K562 (cell line): Measurements from ENCODE around the gene BCAS4. TPM values are rescaled to one million over a fixed set of nuclear protein-coding genes. Genes with fewer than 3 reads are reported as not detected.

Experiments used
- ARID2 ChIP-seq: fragments of 450-650 bp; IDR thresholded peaks from 2 replicates; pipeline ENCODE4 v1.6.1; 2017; ENCODE audit warnings: antibody characterized with exemption, mild to moderate bottlenecking
- ARID4B ChIP-seq: sonication (generic); formaldehyde crosslinking; IDR thresholded peaks from 2 replicates; pipeline ENCODE4 v1.8.0; 2022; ENCODE audit warnings: mild to moderate bottlenecking, missing genetic modification reagents
- CBFB ChIP-seq: sonication (generic); formaldehyde crosslinking; IDR thresholded peaks from 2 replicates; pipeline ENCODE4 v1.4.0; 2020; ENCODE audit warnings: mild to moderate bottlenecking, missing genetic modification reagents
- CTCFL ChIP-seq: IDR thresholded peaks from 2 replicates; pipeline ENCODE4 v1.6.1; 2011; ENCODE audit warnings: borderline replicate concordance, low read depth, mild to moderate bottlenecking, moderate library complexity, low read length; ENCODE audit not compliant: insufficient read depth, poor library complexity, severe bottlenecking
- GTF2A2 ChIP-seq: IDR thresholded peaks from 2 replicates; pipeline ENCODE4 v1.6.1; 2016; ENCODE audit warnings: mild to moderate bottlenecking, missing genetic modification characterization, missing compliant biosample characterization
- HEY1 ChIP-seq: fragments of 250-450 bp; sonication (Bioruptor Pico); IDR thresholded peaks from 2 replicates; pipeline ENCODE4 v1.5.0; 2020; ENCODE audit warnings: mild to moderate bottlenecking, moderate library complexity, borderline replicate concordance
- HNRNPUL1 ChIP-seq: fragments of 200-400 bp; formaldehyde crosslinking; IDR thresholded peaks from 2 replicates; pipeline ENCODE4 v1.6.1; 2017; ENCODE audit warnings: low read length
- NCOA4 ChIP-seq: fragments of 450-650 bp; IDR thresholded peaks from 2 replicates; pipeline ENCODE4 v1.6.1; 2018; ENCODE audit warnings: mild to moderate bottlenecking; ENCODE audit not compliant: partially characterized antibody
- NELFE ChIP-seq: IDR thresholded peaks from 2 replicates; pipeline ENCODE4 v1.6.1; 2011; ENCODE audit warnings: mild to moderate bottlenecking; ENCODE audit not compliant: insufficient read depth, insufficient read length
- PATZ1 ChIP-seq: fragments of 250-450 bp; sonication (Bioruptor Pico); IDR thresholded peaks from 2 replicates; pipeline ENCODE4 v1.5.0; 2020; ENCODE audit warnings: mild to moderate bottlenecking, borderline replicate concordance
- PKNOX1 ChIP-seq: fragments of 450-650 bp; IDR thresholded peaks from 2 replicates; pipeline ENCODE4 v1.6.1; 2016
- PRMT5 ChIP-seq: sonication (generic); formaldehyde crosslinking; IDR thresholded peaks from 2 replicates; pipeline ENCODE4 v1.5.0; 2020; ENCODE audit warnings: missing genetic modification reagents
- TAF15 ChIP-seq: fragments of 200-400 bp; formaldehyde crosslinking; IDR thresholded peaks from 2 replicates; pipeline ENCODE4 v1.6.1; 2017; ENCODE audit warnings: mild to moderate bottlenecking, low read depth, low read length, moderate library complexity
- THRB ChIP-seq: fragments of 450-650 bp; formaldehyde crosslinking; conservative IDR thresholded peaks from 2 replicates; pipeline ENCODE4 v1.4.0; 2022; ENCODE audit warnings: mild to moderate bottlenecking, missing genetic modification characterization
- U2AF2 ChIP-seq: fragments of 200-400 bp; formaldehyde crosslinking; optimal IDR thresholded peaks from 2 replicates; pipeline ENCODE3; 2017; ENCODE audit warnings: low read depth, mild to moderate bottlenecking, low read length
- ZNF239 ChIP-seq: fragments of 250-450 bp; sonication (Bioruptor Pico); IDR thresholded peaks from 2 replicates; pipeline ENCODE4 v1.4.0; 2020; ENCODE audit warnings: mild to moderate bottlenecking
- ZNF316 ChIP-seq: fragments of 450-650 bp; IDR thresholded peaks from 2 replicates; pipeline ENCODE4 v1.6.1; 2016
- polyA plus RNA-seq, 8 experiments: library from polyadenylated mRNA; depleted of rRNA in 4 of 8; stranded (reverse) in 5 of 8; unstranded in 3 of 8; fragments of >200 nt; fragmentation: Nextera tagmentation in 2 of 8; fragmentation: Illumina TruSeq in 1 of 8; extraction: Ambion mirVana in 2 of 8; extraction: Trizol in 1 of 8; gene quantifications; 2 replicates each; pipeline versions ENCODE4 v1.2.1 to v1.2.3, GENCODE V29; 2011 to 2014; ENCODE audit warnings: inconsistent platforms in 1 of 8, missing spikeins in 1 of 8
- total RNA-seq, 7 experiments: library from RNA; depleted of rRNA in 6 of 7; stranded (reverse); fragments of >200 nt in 6 of 7; fragmentation: Illumina TruSeq in 2 of 7; extraction: Trizol in 2 of 7; gene quantifications; 2 replicates each; pipeline versions ENCODE4 v1.2.1 to v1.2.3, GENCODE V29; 2011 to 2021; ENCODE audit warnings: low replicate concordance in 1 of 7

BCAS4 gene
- total and polyA plus RNA-seq, 9 of the 15 experiments (the other 6 are each of a cell fraction or from before 2014, with no cell fraction given): 0.15 to 2.3 (median 0.47) TPM

GRCh38 chr20:50790651-50791277 is 4.1 kb upstream of the BCAS4 start (continued):
- TF ChIP-seq PATZ1 (CRISPR knock-in tag): no peak
- no peak for TF ChIP-seq U2AF2
- no peak for TF ChIP-seq NCOA4
- no peak for TF ChIP-seq PKNOX1
- no peak for TF ChIP-seq ZNF316
- TF ChIP-seq HEY1: no peak
- no peak; the same call in 1 of the 2 replicates for TF ChIP-seq GTF2A2 (tag)
- TF ChIP-seq THRB: no peak
- TF ChIP-seq TAF15: no peak
- TF ChIP-seq ARID2: no peak
- no peak for TF ChIP-seq HNRNPUL1
- no peak for TF ChIP-seq CTCFL
- no peak for TF ChIP-seq PRMT5 (CRISPR knock-in tag)
- no peak for TF ChIP-seq CBFB (CRISPR knock-in tag)
- TF ChIP-seq ARID4B (CRISPR knock-in tag): peak; percentile 70; the same call in 1 of the 2 replicates
- TF ChIP-seq NELFE: no peak
- TF ChIP-seq ZNF239 (CRISPR knock-in tag): peak; percentile 58
